Peyer's patch (tissue), 4 donors: ENCODE results near the gene ASCL5. TPM values are rescaled to one million over a fixed set of nuclear protein-coding genes. Genes with fewer than 3 reads are reported as not detected.
"Not testable (repeated sequence)": the region's sequence is repeated elsewhere in the genome, so short reads cannot be mapped to it uniquely, and the experiment has no call there.

ENCODE experiments used
- DNase-seq, 3 donors: peaks; one replicate each; pipeline ENCODE4 v3.0.0-alpha.2; 2017 to 2019
- H3K27ac ChIP-seq, 4 donors: fragments of 200-600 bp; sonication (generic); one replicate each; pipeline ENCODE4 v1.5.1; 2016 to 2019
- H3K27me3 ChIP-seq, 2 donors: fragments of 200-600 bp; sonication (generic); one replicate each; pipeline ENCODE4 v1.5.1; 2019
- H3K36me3 ChIP-seq, 3 donors: fragments of 200-600 bp; sonication (generic); one replicate each; pipeline ENCODE4 v1.5.1; 2016 to 2019
- H3K4me1 ChIP-seq, 4 donors: fragments of 200-600 bp; sonication (generic); one replicate each; pipeline ENCODE4 v1.5.1; 2016 to 2019
- H3K4me3 ChIP-seq, 4 donors: fragments of 200-600 bp; sonication (generic); 1 replicate in 3 of 4; 2 replicates in 1 of 4; pipeline ENCODE4 v1.5.1; 2016 to 2019; ENCODE audit warnings: mild to moderate bottlenecking in 1 of 4
- H3K9me3 ChIP-seq, 4 donors: fragments of 200-600 bp; sonication (generic); one replicate each; pipeline ENCODE4 v1.5.1; 2016 to 2019; ENCODE audit warnings: mild to moderate bottlenecking in 1 of 4
- POLR2A ChIP-seq, 2 donors: fragments of 450-650 bp; IDR thresholded peaks; one replicate each; pipeline ENCODE4 v1.5.1; 2017; ENCODE audit warnings: antibody characterized with exemption in 2 of 2, mild to moderate bottlenecking in 2 of 2, moderate library complexity in 2 of 2
- total RNA-seq, 4 donors: library from RNA; depleted of rRNA; stranded (reverse); fragments of >200 nt; gene quantifications; one replicate each; pipeline ENCODE4 v1.1.0, GENCODE V29; 2016
- TF ChIP-seq, protein P1 (sequence below), 6 experiments: fragments of 450-650 bp in 4 of 6; fragments of 200-600 bp in 2 of 6; sonication (generic) in 1 of 6; IDR thresholded peaks; one replicate each; pipeline ENCODE4 v1.5.1; 2017 to 2019; ENCODE audit warnings: antibody characterized with exemption in 6 of 6, mild to moderate bottlenecking in 3 of 6, moderate library complexity in 1 of 6

Gene ASCL5
- total RNA-seq, 4 donors from 2014 or later: not detected

GRCh38 chr1:201164645-201165044, 37.7 kb upstream of the ASCL5 start:
- no peaks in the 10 kb centered on the region for H3K4me1 ChIP-seq
- H3K27me3 ChIP-seq: no peaks in the 10 kb centered on the region
- H3K27ac ChIP-seq: no peak overlapping the region
- DNase-seq: no peak
- H3K36me3 ChIP-seq: no peaks in the 10 kb centered on the region
- no peak overlapping the region for H3K4me3 ChIP-seq
- no peaks in the 10 kb centered on the region for H3K9me3 ChIP-seq
- TF ChIP-seq, protein P1, sequence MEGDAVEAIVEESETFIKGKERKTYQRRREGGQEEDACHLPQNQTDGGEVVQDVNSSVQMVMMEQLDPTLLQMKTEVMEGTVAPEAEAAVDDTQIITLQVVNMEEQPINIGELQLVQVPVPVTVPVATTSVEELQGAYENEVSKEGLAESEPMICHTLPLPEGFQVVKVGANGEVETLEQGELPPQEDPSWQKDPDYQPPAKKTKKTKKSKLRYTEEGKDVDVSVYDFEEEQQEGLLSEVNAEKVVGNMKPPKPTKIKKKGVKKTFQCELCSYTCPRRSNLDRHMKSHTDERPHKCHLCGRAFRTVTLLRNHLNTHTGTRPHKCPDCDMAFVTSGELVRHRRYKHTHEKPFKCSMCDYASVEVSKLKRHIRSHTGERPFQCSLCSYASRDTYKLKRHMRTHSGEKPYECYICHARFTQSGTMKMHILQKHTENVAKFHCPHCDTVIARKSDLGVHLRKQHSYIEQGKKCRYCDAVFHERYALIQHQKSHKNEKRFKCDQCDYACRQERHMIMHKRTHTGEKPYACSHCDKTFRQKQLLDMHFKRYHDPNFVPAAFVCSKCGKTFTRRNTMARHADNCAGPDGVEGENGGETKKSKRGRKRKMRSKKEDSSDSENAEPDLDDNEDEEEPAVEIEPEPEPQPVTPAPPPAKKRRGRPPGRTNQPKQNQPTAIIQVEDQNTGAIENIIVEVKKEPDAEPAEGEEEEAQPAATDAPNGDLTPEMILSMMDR (IDR thresholded peaks at IDR 0.05): no peak
- no peak for TF ChIP-seq POLR2A (IDR thresholded peaks at IDR 0.05)

DNA sequence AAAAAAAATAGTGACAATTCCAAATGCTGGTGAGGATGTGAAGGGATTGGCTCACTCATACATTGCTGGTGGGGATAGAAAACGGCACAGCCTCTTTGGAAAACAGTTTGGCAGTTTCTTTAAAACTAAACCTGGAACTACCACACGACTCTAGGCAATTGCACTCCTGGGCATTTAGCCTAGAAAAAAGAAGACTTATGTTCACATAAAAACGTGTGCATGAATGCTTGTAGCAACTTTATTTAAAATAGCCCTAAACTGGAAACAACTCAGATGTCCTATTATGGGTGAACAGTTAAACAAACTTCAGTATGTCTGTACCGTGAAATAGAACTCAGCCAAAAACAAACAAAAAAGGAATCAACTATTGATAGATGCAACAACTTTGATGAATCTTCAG, 36.7 kb upstream of the ASCL5 start:
- DNase-seq: no peak
- Histone ChIP-seq H3K36me3 (no peaks in the 10 kb centered on the region), H3K27ac (no peak overlapping the region), H3K4me1 (no peaks in the 10 kb centered on the region), H3K4me3 (no peak overlapping the region), H3K27me3 (no peaks in the 10 kb centered on the region), H3K9me3 (no peaks in the 10 kb centered on the region)
- TF ChIP-seq POLR2A (IDR thresholded peaks at IDR 0.05): no peak
- TF ChIP-seq, protein P1 (IDR thresholded peaks at IDR 0.05): no peak

DNA sequence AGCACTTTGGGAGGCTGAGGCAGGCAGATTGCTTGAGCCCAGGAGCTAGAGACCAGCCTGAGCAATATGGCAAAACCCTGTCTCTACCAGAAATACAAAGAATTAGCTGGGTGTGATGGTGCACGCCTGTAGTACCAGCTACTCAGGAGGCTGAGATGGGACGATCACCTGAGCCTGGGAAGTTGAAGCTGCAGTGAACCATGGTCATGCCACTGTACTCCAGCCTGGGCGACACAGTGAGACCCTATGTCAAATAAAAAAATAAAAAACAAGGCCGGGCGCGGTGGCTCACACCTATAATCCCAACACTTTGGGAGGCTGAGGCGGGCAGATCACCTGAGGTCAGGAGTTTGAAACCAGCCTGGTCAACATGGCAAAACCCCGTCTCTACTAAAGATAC, 36.1 kb upstream of the ASCL5 start:
- not testable (repeated sequence) for H3K9me3 ChIP-seq, H3K4me1 ChIP-seq, H3K27ac ChIP-seq, DNase-seq, H3K36me3 ChIP-seq, H3K4me3 ChIP-seq, H3K27me3 ChIP-seq

DNA sequence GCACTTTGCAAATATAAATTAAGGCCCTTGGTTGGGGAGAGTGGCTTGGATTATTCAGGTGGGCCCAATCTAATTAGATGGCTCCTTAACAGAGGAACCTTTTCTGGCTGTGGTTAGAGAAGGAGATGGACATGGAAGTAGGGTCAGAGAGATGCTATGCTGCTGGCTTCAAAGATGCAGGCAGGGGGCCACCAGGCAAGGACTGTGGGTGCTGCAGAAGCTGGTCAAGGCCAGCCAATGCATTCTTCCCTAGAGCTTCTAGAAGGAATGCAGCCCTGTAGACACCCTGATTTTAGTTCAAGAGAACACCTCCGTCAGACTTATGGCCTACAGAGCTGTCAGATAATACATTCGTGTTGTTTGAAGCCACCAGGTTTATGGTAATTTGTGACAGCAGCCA, 31.0 kb upstream of the ASCL5 start:
- Histone ChIP-seq H3K4me3 (no peak overlapping the region), H3K27ac (no peak overlapping the region), H3K4me1 (peaks cover 0 to 12% (median 3%) of the 10 kb centered on the region in 4 donors), H3K36me3 (no peaks in the 10 kb centered on the region), H3K27me3 (no peaks in the 10 kb centered on the region), H3K9me3 (no peaks in the 10 kb centered on the region)
- no peak for TF ChIP-seq POLR2A (IDR thresholded peaks at IDR 0.05)
- TF ChIP-seq, protein P1 (IDR thresholded peaks at IDR 0.05): no peak
- DNase-seq: no peak

DNA sequence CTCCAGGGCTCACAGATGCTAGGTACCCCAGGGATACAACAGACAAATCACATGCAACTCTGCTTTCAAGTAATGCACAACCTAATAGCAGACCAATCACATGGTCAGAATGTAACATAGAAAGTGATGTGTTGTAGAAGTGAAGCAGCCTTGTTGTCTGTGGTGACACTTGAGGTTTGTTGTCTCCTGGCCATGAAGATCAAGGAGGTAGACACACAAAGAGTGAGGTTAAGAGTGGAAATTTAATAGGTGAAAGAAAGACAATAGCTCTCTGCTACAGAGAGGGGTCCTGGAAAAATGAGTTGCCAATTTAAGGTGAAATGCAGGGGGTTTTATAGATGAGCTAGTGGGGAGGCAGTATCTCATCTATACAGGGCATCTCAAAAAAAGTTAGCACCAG, 29.8 kb upstream of the ASCL5 start:
- TF ChIP-seq, protein P1 (IDR thresholded peaks at IDR 0.05): no peak
- no peak for TF ChIP-seq POLR2A (IDR thresholded peaks at IDR 0.05)

DNA sequence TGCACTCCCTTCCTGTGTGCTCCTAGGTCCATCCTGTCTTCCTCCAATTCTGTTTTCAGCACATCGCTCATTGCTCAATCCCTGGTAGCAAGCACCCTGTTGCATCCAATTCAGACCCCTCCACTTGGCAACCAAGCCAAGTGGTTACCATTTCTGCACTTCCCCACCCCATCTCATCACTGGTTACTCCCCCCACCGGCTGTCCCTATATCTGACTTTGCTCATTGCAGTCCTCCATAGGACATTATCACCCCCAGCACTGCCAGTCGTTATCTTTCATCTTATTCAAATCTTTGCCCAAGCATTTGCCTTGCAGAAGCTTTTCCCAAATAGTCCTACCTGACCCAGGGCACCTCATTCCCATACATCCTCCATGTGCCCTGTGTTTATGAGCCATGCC, 29.4 kb upstream of the ASCL5 start:
- TF ChIP-seq, protein P1 (IDR thresholded peaks at IDR 0.05): no peak
- TF ChIP-seq POLR2A (IDR thresholded peaks at IDR 0.05): no peak

More for the DNA sequence above, 29.8 kb upstream of the ASCL5 start:
- H3K4me3 ChIP-seq: no peak overlapping the region
- no peak for DNase-seq
- H3K27ac ChIP-seq: no peak overlapping the region
- no peaks in the 10 kb centered on the region for H3K27me3 ChIP-seq
- no peaks in the 10 kb centered on the region for H3K9me3 ChIP-seq
- no peaks in the 10 kb centered on the region for H3K36me3 ChIP-seq
- H3K4me1 ChIP-seq: peaks cover 0 to 12% (median 3%) of the 10 kb centered on the region in 4 donors

More for the DNA sequence above, 29.4 kb upstream of the ASCL5 start:
- Histone ChIP-seq H3K4me1 (peaks cover 0 to 12% (median 3%) of the 10 kb centered on the region in 4 donors), H3K27ac (no peak overlapping the region), H3K36me3 (peaks cover 0 to 4% (median 0%) of the 10 kb centered on the region in 3 donors), H3K27me3 (no peaks in the 10 kb centered on the region), H3K9me3 (no peaks in the 10 kb centered on the region), H3K4me3 (no peak overlapping the region)
- DNase-seq: no peak
